Mucosa of rectum (tissue), 2 donors: ENCODE results near the gene HAUS8.

Source experiments
- H3K27ac ChIP-seq, 2 donors: one replicate each; pipeline ENCODE4 v1.7.0; 2013; ENCODE audit warnings: inconsistent platforms in 2 of 2, low read depth in 2 of 2, low read length in 2 of 2
- H3K27me3 ChIP-seq, 2 donors: one replicate each; pipeline ENCODE4 v1.7.0; 2013; ENCODE audit warnings: low read length in 2 of 2; ENCODE audit not compliant: control insufficient read depth in 2 of 2, insufficient read depth in 2 of 2
- H3K36me3 ChIP-seq, 2 donors: one replicate each; pipeline ENCODE4 v1.7.0; 2013; ENCODE audit warnings: low read length in 2 of 2; ENCODE audit not compliant: control insufficient read depth in 2 of 2, insufficient read depth in 2 of 2
- H3K4me1 ChIP-seq, 2 donors: one replicate each; pipeline ENCODE4 v1.7.0; 2013; ENCODE audit warnings: low read length in 2 of 2, mild to moderate bottlenecking in 1 of 2; ENCODE audit not compliant: control insufficient read depth in 2 of 2, insufficient read depth in 2 of 2
- H3K4me3 ChIP-seq, 2 donors: one replicate each; pipeline ENCODE4 v1.7.0; 2013; ENCODE audit warnings: low read length in 2 of 2
- H3K9ac ChIP-seq, 2 donors: one replicate each; pipeline ENCODE4 v1.7.0; 2013; ENCODE audit warnings: low read length in 2 of 2, low read depth in 1 of 2, mild to moderate bottlenecking in 1 of 2
- H3K9me3 ChIP-seq, 2 donors: one replicate each; pipeline ENCODE4 v1.7.0; 2013; ENCODE audit warnings: low read length in 2 of 2; ENCODE audit not compliant: control insufficient read depth in 2 of 2
- donor health status: healthy.
- donor health status: Normal muscosa, but diverticular disease.

The HAUS8 gene

DNA sequence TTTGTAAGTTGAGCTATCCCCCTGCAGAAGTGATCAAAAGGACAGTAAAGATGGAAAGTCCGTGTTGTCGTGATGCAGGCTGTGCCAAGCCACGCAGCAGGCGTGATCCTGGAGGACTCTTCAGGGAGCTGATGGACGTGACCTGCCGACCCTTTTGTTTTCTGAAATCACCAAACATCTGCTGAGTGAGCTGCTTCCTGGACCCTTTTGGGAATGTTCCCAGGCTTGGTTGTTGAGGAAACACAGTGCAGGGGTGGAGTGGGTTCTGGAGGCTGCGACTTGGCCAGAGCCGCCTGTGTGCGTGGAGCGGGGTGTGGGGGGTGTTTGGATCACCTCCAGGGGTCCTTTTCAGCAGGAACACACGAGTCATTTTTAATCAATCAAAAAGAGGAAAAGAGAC, 33.3 kb downstream of the HAUS8 start:
- H3K36me3 ChIP-seq, result no peaks in the 10 kb centered on the region
- H3K27ac ChIP-seq, result peak overlapping the region; percentile 85 to 91
- H3K4me3 ChIP-seq, result peak overlapping the region; percentile 22 to 60
- peak overlapping the region; percentile 57 to 60 for H3K9ac ChIP-seq
- peaks cover 7 to 11% of the 10 kb centered on the region in 2 donors for H3K4me1 ChIP-seq
- no peaks in the 10 kb centered on the region for H3K9me3 ChIP-seq
- H3K27me3 ChIP-seq, result no peaks in the 10 kb centered on the region

DNA sequence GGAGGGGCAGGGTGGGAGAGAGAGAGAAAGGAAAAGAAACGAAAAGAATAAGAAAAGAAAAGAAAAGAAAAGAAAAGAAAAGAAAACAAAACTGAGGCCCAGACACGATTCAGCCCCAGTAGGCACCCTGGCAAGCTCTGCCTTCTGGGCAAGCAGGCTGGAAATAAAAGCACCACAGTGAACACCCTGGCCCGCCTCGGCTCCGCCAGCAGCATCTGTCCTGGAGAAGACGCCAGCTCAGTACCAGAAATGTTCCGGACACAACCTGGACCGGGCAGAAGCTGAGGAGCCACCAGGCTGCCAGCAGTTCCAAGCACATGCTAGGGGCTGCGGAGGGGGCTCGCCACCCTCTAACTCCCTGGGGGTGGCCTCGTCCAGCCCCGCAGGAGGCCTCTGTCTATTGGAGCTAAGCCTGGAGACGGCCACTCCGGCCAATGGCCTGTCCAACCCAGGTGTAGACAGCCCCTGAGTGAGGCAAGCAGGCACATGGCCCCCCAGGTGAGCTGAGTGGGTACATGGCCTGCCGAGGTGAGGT, 37.2 kb downstream of the HAUS8 start:
- Histone ChIP-seq H3K9ac (no peak overlapping the region), H3K4me3 (no peak overlapping the region), H3K4me1 (peaks cover 7 to 11% of the 10 kb centered on the region in 2 donors), H3K27ac (no peak overlapping the region), H3K27me3 (no peaks in the 10 kb centered on the region), H3K36me3 (no peaks in the 10 kb centered on the region), H3K9me3 (no peaks in the 10 kb centered on the region)

GRCh38 chr19:17037184-17037583, 38.1 kb downstream of the HAUS8 start:
- no peaks in the 10 kb centered on the region for H3K9me3 ChIP-seq
- no peaks in the 10 kb centered on the region for H3K27me3 ChIP-seq
- H3K9ac ChIP-seq, result no peak overlapping the region
- H3K36me3 ChIP-seq, result no peaks in the 10 kb centered on the region
- no peak overlapping the region for H3K4me3 ChIP-seq
- H3K27ac ChIP-seq, result no peak overlapping the region
- H3K4me1 ChIP-seq, result peaks cover 7 to 9% of the 10 kb centered on the region in 2 donors

- no peaks in the 10 kb centered on the region for H3K36me3 ChIP-seq
- no peak overlapping the region for H3K27ac ChIP-seq
- no peaks in the 10 kb centered on the region for H3K9me3 ChIP-seq
- no peak overlapping the region for H3K9ac ChIP-seq
- H3K4me1 ChIP-seq, result peaks cover 1 to 4% of the 10 kb centered on the region in 2 donors
- no peak overlapping the region for H3K4me3 ChIP-seq
- no peaks in the 10 kb centered on the region for H3K27me3 ChIP-seq
These were observed 38.6 kb downstream of the HAUS8 start for GRCh38 chr19:17036640-17037039.

GRCh38 chr19:17035842-17036424, 39.3 kb downstream of the HAUS8 start:
- H3K36me3 ChIP-seq, result no peaks in the 10 kb centered on the region

GRCh38 chr19:17031741-17032140, 43.5 kb downstream of the HAUS8 start:
- Histone ChIP-seq H3K27me3 (peaks cover 5 to 12% of the 10 kb centered on the region in 2 donors), H3K4me3 (no peak overlapping the region), H3K36me3 (no peaks in the 10 kb centered on the region), H3K4me1 (no peaks in the 10 kb centered on the region), H3K9me3 (no peaks in the 10 kb centered on the region), H3K9ac (no peak overlapping the region), H3K27ac (no peak overlapping the region)

More at GRCh38 chr19:17035842-17036424, 39.3 kb downstream of the HAUS8 start:
- Histone ChIP-seq H3K27ac (no peak overlapping the region), H3K9me3 (no peaks in the 10 kb centered on the region), H3K4me3 (no peak overlapping the region), H3K27me3 (no peaks in the 10 kb centered on the region), H3K9ac (no peak overlapping the region), H3K4me1 (peaks cover 0 to 1% of the 10 kb centered on the region in 2 donors)

DNA sequence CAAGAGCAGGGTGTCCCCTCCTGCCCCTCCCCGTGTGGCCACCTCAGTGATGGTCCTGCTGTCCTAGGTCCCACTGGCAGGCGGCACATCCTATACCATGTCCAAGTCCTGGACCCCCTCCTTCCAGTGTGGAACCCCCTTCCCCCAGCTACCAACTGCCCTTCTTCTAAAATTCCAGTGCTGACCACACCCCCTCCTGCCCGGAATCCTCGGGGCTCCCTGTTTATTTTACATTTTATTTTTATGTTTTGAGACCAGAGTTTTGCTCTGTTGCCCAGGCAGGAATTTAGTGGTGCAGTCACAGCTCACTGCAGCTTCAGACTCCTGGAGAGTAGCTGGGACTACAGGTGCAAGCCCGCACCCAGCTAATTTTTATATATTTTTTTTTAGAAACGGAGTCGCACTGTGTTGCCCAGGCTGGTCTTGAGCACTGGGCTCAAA, 47.7 kb downstream of the HAUS8 start:
- peaks cover 0 to 4% of the 10 kb centered on the region in 2 donors for H3K9me3 ChIP-seq
- peaks cover 17 to 26% of the 10 kb centered on the region in 2 donors for H3K27me3 ChIP-seq
- no peak overlapping the region for H3K27ac ChIP-seq
- peaks cover 4 to 5% of the 10 kb centered on the region in 2 donors for H3K4me1 ChIP-seq
- H3K9ac ChIP-seq, result no peak overlapping the region
- H3K36me3 ChIP-seq, result no peaks in the 10 kb centered on the region
- H3K4me3 ChIP-seq, result no peak overlapping the region

- H3K9ac ChIP-seq, result no peak within 1 kb of the TSS
- no peak within 1 kb of the TSS for H3K27ac ChIP-seq
- H3K9me3 ChIP-seq, result peaks cover 0 to 4% of the 10 kb centered on the region in 2 donors
- peaks cover 4 to 5% of the 10 kb centered on the region in 2 donors for H3K4me1 ChIP-seq
- H3K4me3 ChIP-seq, result peak within 1 kb of the TSS in 1 of 2 donors; percentile 15
- H3K36me3 ChIP-seq, result no peaks in the 10 kb centered on the region
- peaks cover 17 to 26% of the 10 kb centered on the region in 2 donors for H3K27me3 ChIP-seq
These were observed 48.3 kb downstream of the HAUS8 start, which contains the start of gene CPAMD8 for GRCh38 chr19:17026706-17027534. CPAMD8 (minus strand) TSS chr19:17026810; CDS start chr19:17026642, 168 bp downstream.

GRCh38 chr19:17025991-17026658, 49.1 kb downstream of the HAUS8 start:
- Histone ChIP-seq H3K4me1 (peaks cover 4 to 5% of the 10 kb centered on the region in 2 donors), H3K27me3 (peaks cover 17 to 26% of the 10 kb centered on the region in 2 donors), H3K9me3 (peaks cover 0 to 5% of the 10 kb centered on the region in 2 donors), H3K27ac (no peak overlapping the region), H3K9ac (no peak overlapping the region), H3K4me3 (peak overlapping the region in 1 of 2 donors; percentile 15), H3K36me3 (no peaks in the 10 kb centered on the region)
